ENCODE data around the gene SFT2D1.

- no peak for TF ChIP-seq POLR2A (IDR thresholded peaks at IDR 0.05; ENCODE audit: low read depth, low read length)
- no peak for TF ChIP-seq PAX5 (IDR thresholded peaks at IDR 0.05; ENCODE audit: insufficient read depth, low read length, severe bottlenecking)
These were observed 13.2 kb upstream of the SFT2D1 start for GRCh38 chr6:166355552-166355951.
